HCT116 (cell line): ENCODE data around the gene GSK3A. TPM values are rescaled to one million over a fixed set of nuclear protein-coding genes. Genes with fewer than 3 reads are reported as not detected.

Source experiments
- ATAC-seq: fragments of 200-7000 bp; cut with Tn5 transposase; 2 replicates; pipeline ENCODE4 v1.9.1; 2020; ENCODE audit warnings: mild to moderate bottlenecking, moderate library complexity
- BruUV-seq: library from RNA; stranded (reverse); fragments of 400-500 nt; replicated peaks from 2 replicates; lab custom pipeline; 2021; lab: Mats Ljungman, UMichigan
- CTCF ChIA-PET: fragments of 300-600 bp; sonication (Branson Sonifier 250); formaldehyde crosslinking; loops from one replicate; lab custom pipeline; 2021; ENCODE audit warnings: antibody characterized with exemption; lab: Charles Lee
- POLR2A ChIA-PET: fragments of 300-600, 350-600 bp; sonication (Branson Sonifier 250); formaldehyde crosslinking; loops from one replicate; lab custom pipeline; 2021; ENCODE audit warnings: antibody characterized with exemption; lab: Charles Lee
- RAD21 ChIA-PET, 2 experiments: fragments of 300-600 bp; sonication (Branson Sonifier 250); formaldehyde crosslinking; loops; one replicate each; lab custom pipeline; 2023; ENCODE audit warnings: low total read pairs in 2 of 2; ENCODE audit not compliant: uncharacterized antibody in 2 of 2, unreplicated experiment in 2 of 2, low non-redundant PET in 1 of 2; lab: Charles Lee
- DNase-seq: peaks from one replicate; pipeline ENCODE4 v3.0.0-alpha.2; 2010; ENCODE audit warnings: low read depth, low spot score
- H2AFZ ChIP-seq: fragments of 200-600 bp; shearing (Covaris generic), sonication (generic); 2 replicates; pipeline ENCODE4 v1.6.1; 2017; ENCODE audit warnings: low read depth, mixed run types, mixed read lengths, antibody characterized with exemption, low read length; ENCODE audit not compliant: poor library complexity, severe bottlenecking
- H3K27ac ChIP-seq: 2 replicates; pipeline ENCODE4 v1.5.1; 2012; ENCODE audit warnings: low read depth, low read length
- H3K27me3 ChIP-seq: fragments of 200-600 bp; sonication (generic); 2 replicates; pipeline ENCODE4 v1.6.1; 2016; ENCODE audit warnings: mixed run types, low read length, mixed read lengths; ENCODE audit not compliant: insufficient read depth
- H3K36me3 ChIP-seq, 2 experiments: fragments of 200-500 bp in 1 of 2; fragments of 200-600 bp in 1 of 2; sonication (Bioruptor generic) in 1 of 2; sonication (generic) in 1 of 2; 2 replicates each; pipeline versions ENCODE4 v1.5.1 to v1.6.1; 2014 to 2016; ENCODE audit warnings: low read length in 2 of 2, inconsistent platforms in 1 of 2, mixed read lengths in 1 of 2, mixed run types in 1 of 2; ENCODE audit not compliant: insufficient read depth in 2 of 2, control insufficient read depth in 1 of 2
- H3K4me1 ChIP-seq, 2 experiments: fragments of 200-600 bp in 1 of 2; sonication (generic) in 1 of 2; 2 replicates each; pipeline versions ENCODE4 v1.5.1 to v1.6.1; 2012 to 2017; ENCODE audit warnings: low read length in 2 of 2, inconsistent platforms in 1 of 2, mild to moderate bottlenecking in 1 of 2, mixed read lengths in 1 of 2, mixed run types in 1 of 2, moderate library complexity in 1 of 2; ENCODE audit not compliant: insufficient read depth in 2 of 2, control insufficient read depth in 1 of 2
- H3K4me2 ChIP-seq: fragments of 200-600 bp; sonication (generic); 2 replicates; pipeline ENCODE4 v1.6.1; 2017; ENCODE audit warnings: mixed run types, low read length, mixed read lengths
- H3K4me3 ChIP-seq, 2 experiments: fragments of 200-600 bp in 1 of 2; sonication (generic) in 1 of 2; replicated peaks in 1 of 2; 2 replicates each; pipeline ENCODE4 v1.5.1; 2011 to 2016; ENCODE audit warnings: low read length in 2 of 2, control low read depth in 1 of 2, low read depth in 1 of 2, mild to moderate bottlenecking in 1 of 2, mixed read lengths in 1 of 2, mixed run types in 1 of 2
- H3K79me2 ChIP-seq: fragments of 200-600 bp; sonication (generic); 2 replicates; pipeline ENCODE4 v1.6.1; 2017; ENCODE audit warnings: mild to moderate bottlenecking, mixed run types, low read length, moderate library complexity, mixed read lengths; ENCODE audit not compliant: insufficient read depth
- H3K9ac ChIP-seq: fragments of 200-600 bp; sonication (generic); 2 replicates; pipeline ENCODE4 v1.6.1; 2016; ENCODE audit warnings: low read length, mixed read lengths
- H3K9me2 ChIP-seq: fragments of 200-600 bp; sonication (generic), shearing (Covaris generic); 2 replicates; pipeline ENCODE4 v1.6.1; 2017; ENCODE audit warnings: mixed run types, mild to moderate bottlenecking, moderate library complexity; ENCODE audit not compliant: insufficient read depth
- H3K9me3 ChIP-seq, 2 experiments: fragments of 200-500 bp in 1 of 2; fragments of 200-600 bp in 1 of 2; sonication (Bioruptor generic) in 1 of 2; sonication (generic) in 1 of 2; 2 replicates each; pipeline ENCODE4 v1.6.1; 2014 to 2017; ENCODE audit warnings: low read length in 2 of 2, mixed read lengths in 2 of 2, inconsistent platforms in 1 of 2, low read depth in 1 of 2, mild to moderate bottlenecking in 1 of 2, mixed run types in 1 of 2, moderate library complexity in 1 of 2; ENCODE audit not compliant: control insufficient read depth in 1 of 2, insufficient read depth in 1 of 2
- H4K20me1 ChIP-seq: fragments of 200-600 bp; sonication (generic), shearing (Covaris generic); 2 replicates; pipeline ENCODE4 v1.6.1; 2017; ENCODE audit warnings: mixed run types, mild to moderate bottlenecking, moderate library complexity; ENCODE audit not compliant: insufficient read depth
- ATF3 ChIP-seq: IDR thresholded peaks from 2 replicates; pipeline ENCODE4 v1.6.1; 2012
- EZH2 ChIP-seq: fragments of 200-600 bp; sonication (generic); IDR thresholded peaks from 2 replicates; pipeline ENCODE4 v1.6.1; 2017; ENCODE audit warnings: antibody characterized with exemption, mixed run types
- EZH2phosphoT487 ChIP-seq: fragments of 200-600 bp; IDR thresholded peaks from 2 replicates; pipeline ENCODE4 v1.6.1; 2018; ENCODE audit warnings: antibody characterized with exemption, borderline replicate concordance
- JUND ChIP-seq: IDR thresholded peaks from 2 replicates; pipeline ENCODE4 v1.6.1; 2012
- POLR2A ChIP-seq: IDR thresholded peaks from 2 replicates; pipeline ENCODE4 v1.7.0; 2011; ENCODE audit warnings: borderline replicate concordance; ENCODE audit not compliant: insufficient read depth, insufficient read length; ENCODE audit errors: extremely low read depth
- POLR2AphosphoS5 ChIP-seq: IDR thresholded peaks from 2 replicates; pipeline ENCODE4 v1.6.1; 2011; ENCODE audit warnings: mild to moderate bottlenecking, low read depth, low read length, moderate library complexity
- RAD21 ChIP-seq: IDR thresholded peaks from 2 replicates; pipeline ENCODE4 v1.6.1; 2012; ENCODE audit warnings: low read depth, mild to moderate bottlenecking
- SIN3A ChIP-seq: IDR thresholded peaks from 2 replicates; pipeline ENCODE4 v1.6.1; 2012; ENCODE audit warnings: low read depth
- SP1 ChIP-seq: IDR thresholded peaks from 2 replicates; pipeline ENCODE4 v1.6.1; 2012; ENCODE audit warnings: low read depth
- SRF ChIP-seq: IDR thresholded peaks from 2 replicates; pipeline ENCODE4 v1.6.1; 2012; ENCODE audit warnings: low read depth
- TCF7L2 ChIP-seq: IDR thresholded peaks from 2 replicates; pipeline ENCODE4 v1.7.0; 2011; ENCODE audit warnings: borderline replicate concordance, inconsistent platforms; ENCODE audit not compliant: insufficient read depth, insufficient read length; ENCODE audit errors: extremely low read depth
- ZNF274 ChIP-seq: fragments of 200-500 bp; sonication (Bioruptor generic); IDR thresholded peaks from 2 replicates; pipeline ENCODE4 v1.6.1; 2014; ENCODE audit warnings: mild to moderate bottlenecking, low read depth, low read length, inconsistent platforms
- intact Hi-C: fragments of 100-400 bp; cut with micrococcal nuclease; formaldehyde crosslinking; loops from 2 replicates; pipeline ENCODE4 v1.10.0; 2022
- total RNA-seq: library from RNA; stranded (reverse); gene quantifications from one replicate; pipeline ENCODE4 v1.2.1, GENCODE V29; 2021; ENCODE audit not compliant: unreplicated experiment
- TF ChIP-seq, protein P1 (sequence below): IDR thresholded peaks from 2 replicates; pipeline ENCODE4 v1.6.1; 2012
- TF ChIP-seq, protein P2 (sequence below): IDR thresholded peaks from 2 replicates; pipeline ENCODE4 v1.6.1; 2012; ENCODE audit warnings: low read depth
- TF ChIP-seq, protein P3 (sequence below): IDR thresholded peaks from 2 replicates; pipeline ENCODE4 v1.6.1; 2011; ENCODE audit warnings: mild to moderate bottlenecking, low read length, moderate library complexity; ENCODE audit not compliant: insufficient replicate concordance; ENCODE audit errors: extremely low read depth

GSK3A gene
- total RNA-seq, 1 experiment from 2014 or later: 57.2 TPM

DNA sequence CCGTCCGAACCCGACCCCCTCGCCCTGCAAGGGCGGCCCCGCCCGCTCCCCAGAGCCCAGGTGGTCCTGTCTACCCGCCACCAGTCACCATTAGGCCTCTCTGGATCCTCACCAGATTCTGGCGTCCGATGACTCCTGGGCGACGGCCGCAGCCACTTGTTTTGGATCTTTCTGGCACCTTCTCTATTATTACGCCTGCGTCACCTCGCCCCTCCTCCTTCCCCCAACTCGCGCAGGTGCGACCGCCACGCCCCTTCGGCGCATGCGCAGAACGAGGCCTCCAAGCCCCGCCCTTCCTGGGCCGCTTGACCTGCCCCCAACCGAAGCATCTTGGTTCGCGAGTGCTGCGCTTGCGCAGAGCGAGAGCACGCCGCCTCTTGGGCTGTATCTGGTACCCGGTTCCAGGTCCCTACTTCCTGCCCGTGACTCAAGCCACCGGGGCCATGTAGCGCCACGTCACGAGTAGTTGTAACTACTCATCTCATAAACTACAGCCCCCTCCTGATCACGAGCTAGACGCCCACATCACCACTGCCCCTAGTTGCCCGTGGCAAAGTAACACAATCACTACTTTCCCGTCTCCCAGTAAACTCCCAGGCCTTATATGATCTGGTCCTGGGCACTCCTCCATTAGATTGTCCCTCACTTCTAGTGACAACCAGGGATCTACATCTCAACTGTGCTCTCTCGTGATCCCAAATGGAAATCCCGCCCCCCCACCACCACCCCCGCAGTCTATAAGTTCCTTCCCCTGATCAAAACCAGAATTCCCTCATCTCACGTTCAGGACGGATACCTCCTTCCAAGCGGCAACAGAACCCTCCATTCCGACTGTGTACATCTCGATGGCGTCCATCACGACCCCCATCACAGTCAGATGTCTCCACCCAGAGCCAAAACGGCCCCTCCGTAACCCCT, 24.6 kb downstream of the GSK3A start, which contains the start of gene DEDD2 (continued):
- TF ChIP-seq ZNF274 (no peak), ATF3 (no peak), SRF (no peak), EZH2phosphoT487 (no peak)

- intact Hi-C loops: no loop called here
- no peaks in the 10 kb centered on the region for H4K20me1 ChIP-seq
- DNase-seq (no peak), ATAC-seq (peak; percentile 51)
- H3K9me3 ChIP-seq: no peaks in the 10 kb centered on the region
- peaks cover 17 to 38% of the 10 kb centered on the region in 2 experiments for H3K4me1 ChIP-seq
- TSS peak; percentile 19 for BruUV-seq
- POLR2A ChIA-PET: interaction anchor here (0.9 to 1.0 kb wide), 2 partner anchors 9 to 26 kb away, joined by 4 to 5 read pairs; partner anchors contain the start of gene GSK3A
- no peaks in the 10 kb centered on the region for H3K9me2 ChIP-seq
- no peaks in the 10 kb centered on the region for H3K27me3 ChIP-seq
- peaks cover 75% of the 10 kb centered on the region for H3K79me2 ChIP-seq
- peak overlapping the region; percentile 90 for H3K4me2 ChIP-seq
- RAD21 ChIA-PET: no interaction called here
- no peak overlapping the region for H2AFZ ChIP-seq
- peak overlapping the region; percentile 91 for H3K27ac ChIP-seq
- H3K36me3 ChIP-seq: peaks cover 25 to 28% of the 10 kb centered on the region in 2 experiments
- H3K4me3 ChIP-seq: peak overlapping the region; percentile 89 to 99
- CTCF ChIA-PET: interaction anchor here (0.9 to 1.2 kb wide), 2 partner anchors 26 to 63 kb away, joined by 3 to 4 read pairs; no protein-coding TSS in a partner anchor
- peak overlapping the region; percentile 90 for H3K9ac ChIP-seq
- TF ChIP-seq RAD21 (no peak), POLR2AphosphoS5 (no peak), SP1 (no peak), JUND (no peak), SIN3A (no peak), ATF3 (no peak), POLR2A (no peak), EZH2 (no peak), TCF7L2 (peak; percentile 15)
- TF ChIP-seq, protein P1, sequence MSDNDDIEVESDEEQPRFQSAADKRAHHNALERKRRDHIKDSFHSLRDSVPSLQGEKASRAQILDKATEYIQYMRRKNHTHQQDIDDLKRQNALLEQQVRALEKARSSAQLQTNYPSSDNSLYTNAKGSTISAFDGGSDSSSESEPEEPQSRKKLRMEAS: peak; percentile 22; the same call in 1 of the 2 replicates
- TF ChIP-seq, protein P2, sequence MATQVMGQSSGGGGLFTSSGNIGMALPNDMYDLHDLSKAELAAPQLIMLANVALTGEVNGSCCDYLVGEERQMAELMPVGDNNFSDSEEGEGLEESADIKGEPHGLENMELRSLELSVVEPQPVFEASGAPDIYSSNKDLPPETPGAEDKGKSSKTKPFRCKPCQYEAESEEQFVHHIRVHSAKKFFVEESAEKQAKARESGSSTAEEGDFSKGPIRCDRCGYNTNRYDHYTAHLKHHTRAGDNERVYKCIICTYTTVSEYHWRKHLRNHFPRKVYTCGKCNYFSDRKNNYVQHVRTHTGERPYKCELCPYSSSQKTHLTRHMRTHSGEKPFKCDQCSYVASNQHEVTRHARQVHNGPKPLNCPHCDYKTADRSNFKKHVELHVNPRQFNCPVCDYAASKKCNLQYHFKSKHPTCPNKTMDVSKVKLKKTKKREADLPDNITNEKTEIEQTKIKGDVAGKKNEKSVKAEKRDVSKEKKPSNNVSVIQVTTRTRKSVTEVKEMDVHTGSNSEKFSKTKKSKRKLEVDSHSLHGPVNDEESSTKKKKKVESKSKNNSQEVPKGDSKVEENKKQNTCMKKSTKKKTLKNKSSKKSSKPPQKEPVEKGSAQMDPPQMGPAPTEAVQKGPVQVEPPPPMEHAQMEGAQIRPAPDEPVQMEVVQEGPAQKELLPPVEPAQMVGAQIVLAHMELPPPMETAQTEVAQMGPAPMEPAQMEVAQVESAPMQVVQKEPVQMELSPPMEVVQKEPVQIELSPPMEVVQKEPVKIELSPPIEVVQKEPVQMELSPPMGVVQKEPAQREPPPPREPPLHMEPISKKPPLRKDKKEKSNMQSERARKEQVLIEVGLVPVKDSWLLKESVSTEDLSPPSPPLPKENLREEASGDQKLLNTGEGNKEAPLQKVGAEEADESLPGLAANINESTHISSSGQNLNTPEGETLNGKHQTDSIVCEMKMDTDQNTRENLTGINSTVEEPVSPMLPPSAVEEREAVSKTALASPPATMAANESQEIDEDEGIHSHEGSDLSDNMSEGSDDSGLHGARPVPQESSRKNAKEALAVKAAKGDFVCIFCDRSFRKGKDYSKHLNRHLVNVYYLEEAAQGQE: no peak
- TF ChIP-seq, protein P3, sequence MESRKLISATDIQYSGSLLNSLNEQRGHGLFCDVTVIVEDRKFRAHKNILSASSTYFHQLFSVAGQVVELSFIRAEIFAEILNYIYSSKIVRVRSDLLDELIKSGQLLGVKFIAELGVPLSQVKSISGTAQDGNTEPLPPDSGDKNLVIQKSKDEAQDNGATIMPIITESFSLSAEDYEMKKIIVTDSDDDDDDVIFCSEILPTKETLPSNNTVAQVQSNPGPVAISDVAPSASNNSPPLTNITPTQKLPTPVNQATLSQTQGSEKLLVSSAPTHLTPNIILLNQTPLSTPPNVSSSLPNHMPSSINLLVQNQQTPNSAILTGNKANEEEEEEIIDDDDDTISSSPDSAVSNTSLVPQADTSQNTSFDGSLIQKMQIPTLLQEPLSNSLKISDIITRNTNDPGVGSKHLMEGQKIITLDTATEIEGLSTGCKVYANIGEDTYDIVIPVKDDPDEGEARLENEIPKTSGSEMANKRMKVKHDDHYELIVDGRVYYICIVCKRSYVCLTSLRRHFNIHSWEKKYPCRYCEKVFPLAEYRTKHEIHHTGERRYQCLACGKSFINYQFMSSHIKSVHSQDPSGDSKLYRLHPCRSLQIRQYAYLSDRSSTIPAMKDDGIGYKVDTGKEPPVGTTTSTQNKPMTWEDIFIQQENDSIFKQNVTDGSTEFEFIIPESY: no peak
Observed at GRCh38 chr19:42216653-42217519, 25.5 kb downstream of the GSK3A start.
